ENCODE data around the gene ACACA. TPM values are rescaled to one million over a fixed set of nuclear protein-coding genes. Genes with fewer than 3 reads are reported as not detected.

The ACACA gene
- total RNA-seq, 2 donors from 2014 or later, result 28.1 to 49.6 TPM

- no peak for ATAC-seq
- intact Hi-C loops (cut with DNase I), result no loop called here
Observed at GRCh38 chr17:37211136-37211535, 195.5 kb downstream of the ACACA start.

GRCh38 chr17:37207103-37207502 lies 199.5 kb downstream of the ACACA start:
- no peak for ATAC-seq
- intact Hi-C loops (cut with DNase I), result no loop called here
- no peak for DNase-seq

More at GRCh38 chr17:37211136-37211535, 195.5 kb downstream of the ACACA start:
- DNase-seq, result no peak

- ATAC-seq (no peak), DNase-seq (no peak)
- intact Hi-C loops (cut with DNase I), result no loop called here
Observed at GRCh38 chr17:37206299-37206698, 200.3 kb downstream of the ACACA start.

- DNase-seq (no peak), ATAC-seq (no peak)
- intact Hi-C loops (cut with DNase I), result no loop called here
Observed at GRCh38 chr17:37200497-37200896, 206.1 kb downstream of the ACACA start.

- intact Hi-C loops (cut with DNase I), result no loop called here
- no peak for DNase-seq
- ATAC-seq, result no peak
Observed at GRCh38 chr17:37197336-37197735, 209.3 kb downstream of the ACACA start.

- DNase-seq, result no peak
- intact Hi-C loops (cut with DNase I), result no loop called here
- no peak for ATAC-seq
Observed at GRCh38 chr17:37194208-37194607, 212.4 kb downstream of the ACACA start.

GRCh38 chr17:37191219-37191618 lies 215.4 kb downstream of the ACACA start:
- intact Hi-C loops (cut with DNase I), result no loop called here
- ATAC-seq (no peak), DNase-seq (no peak)

- intact Hi-C loops (cut with DNase I), result no loop called here
- ATAC-seq (no peak), DNase-seq (no peak)
Observed at GRCh38 chr17:37190493-37190892, 216.1 kb downstream of the ACACA start.

- ATAC-seq (no peak), DNase-seq (no peak)
- intact Hi-C loops (cut with DNase I), result no loop called here
Observed at GRCh38 chr17:37188157-37188556, 218.5 kb downstream of the ACACA start.

- intact Hi-C loops (cut with DNase I), result no loop called here
- no peak for ATAC-seq
- no peak for DNase-seq
Observed at GRCh38 chr17:37187262-37187661, 219.4 kb downstream of the ACACA start.

GRCh38 chr17:37182786-37183465 lies 223.7 kb downstream of the ACACA start:
- DNase-seq (no peak), ATAC-seq (no peak)
- intact Hi-C loops (cut with DNase I), result no loop called here

GRCh38 chr17:37180376-37180775 lies 226.3 kb downstream of the ACACA start:
- ATAC-seq, result no peak
- intact Hi-C loops (cut with DNase I), result no loop called here
- DNase-seq, result no peak

GRCh38 chr17:37179893-37180292 lies 226.7 kb downstream of the ACACA start:
- DNase-seq (no peak), ATAC-seq (no peak)
- intact Hi-C loops (cut with DNase I), result no loop called here

- intact Hi-C loops (cut with DNase I), result no loop called here
- ATAC-seq, result no peak
Observed at GRCh38 chr17:37177254-37177870, 229.3 kb downstream of the ACACA start.

GRCh38 chr17:37176723-37177122 lies 229.9 kb downstream of the ACACA start:
- intact Hi-C loops (cut with DNase I), result no loop called here
- no peak for ATAC-seq
- no peak for DNase-seq

More at GRCh38 chr17:37177254-37177870, 229.3 kb downstream of the ACACA start:
- DNase-seq, result no peak

GRCh38 chr17:37174205-37174604 lies 232.4 kb downstream of the ACACA start:
- ATAC-seq (no peak), DNase-seq (no peak)
- intact Hi-C loops (cut with DNase I), result no loop called here

- intact Hi-C loops (cut with DNase I), result no loop called here
- DNase-seq, result no peak
- no peak for ATAC-seq
Observed at GRCh38 chr17:37170881-37171425, 235.7 kb downstream of the ACACA start.

- DNase-seq, result no peak
- intact Hi-C loops (cut with DNase I), result no loop called here
- ATAC-seq, result no peak
Observed at GRCh38 chr17:37168731-37169353, 237.8 kb downstream of the ACACA start.

- ATAC-seq, result no peak
- intact Hi-C loops (cut with DNase I), result no loop called here
- DNase-seq, result no peak
Observed at GRCh38 chr17:37167756-37168155, 238.9 kb downstream of the ACACA start.

GRCh38 chr17:37164057-37164456 lies 242.6 kb downstream of the ACACA start:
- DNase-seq (no peak), ATAC-seq (no peak)
- intact Hi-C loops (cut with DNase I), result no loop called here
